ENCODE measurements around the gene NXPE3.
"Not testable (repeated sequence)": the region's sequence is repeated elsewhere in the genome, so short reads cannot be mapped to it uniquely, and the experiment has no call there.

The NXPE3 gene

DNA sequence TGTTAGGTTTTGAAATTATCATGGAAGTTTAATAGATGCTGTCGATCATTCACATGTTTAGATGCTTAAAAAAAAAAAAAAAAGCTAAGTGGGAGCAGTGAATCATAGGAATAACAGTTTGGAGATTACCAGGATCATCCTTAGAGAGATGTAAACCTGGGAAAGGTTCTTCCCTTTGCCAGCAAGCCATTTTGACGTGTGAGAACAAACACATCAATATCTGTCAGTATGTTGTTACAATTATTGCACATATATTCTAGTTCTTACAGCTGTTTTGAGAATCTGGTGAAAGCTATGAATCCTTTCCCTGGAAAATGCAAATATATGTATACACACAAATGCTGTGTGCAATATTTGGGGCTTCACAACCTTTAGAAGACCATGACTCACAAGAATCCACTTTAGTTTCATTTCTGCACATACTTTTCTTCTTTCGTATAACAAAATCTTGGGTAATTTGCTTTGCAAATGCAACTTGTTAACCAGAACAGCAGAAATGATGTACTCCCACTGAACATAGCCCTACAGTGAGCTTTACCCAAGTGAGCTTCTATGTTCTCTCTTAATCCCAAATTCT is 82.3 kb downstream of the NXPE3 start:
- no peak for TF ChIP-seq ZNF274 (IDR thresholded peaks at IDR 0.05; ENCODE audit: low read depth, low read length)
- no peak overlapping the region for H3K4me3 ChIP-seq (ENCODE audit: low read length)

DNA sequence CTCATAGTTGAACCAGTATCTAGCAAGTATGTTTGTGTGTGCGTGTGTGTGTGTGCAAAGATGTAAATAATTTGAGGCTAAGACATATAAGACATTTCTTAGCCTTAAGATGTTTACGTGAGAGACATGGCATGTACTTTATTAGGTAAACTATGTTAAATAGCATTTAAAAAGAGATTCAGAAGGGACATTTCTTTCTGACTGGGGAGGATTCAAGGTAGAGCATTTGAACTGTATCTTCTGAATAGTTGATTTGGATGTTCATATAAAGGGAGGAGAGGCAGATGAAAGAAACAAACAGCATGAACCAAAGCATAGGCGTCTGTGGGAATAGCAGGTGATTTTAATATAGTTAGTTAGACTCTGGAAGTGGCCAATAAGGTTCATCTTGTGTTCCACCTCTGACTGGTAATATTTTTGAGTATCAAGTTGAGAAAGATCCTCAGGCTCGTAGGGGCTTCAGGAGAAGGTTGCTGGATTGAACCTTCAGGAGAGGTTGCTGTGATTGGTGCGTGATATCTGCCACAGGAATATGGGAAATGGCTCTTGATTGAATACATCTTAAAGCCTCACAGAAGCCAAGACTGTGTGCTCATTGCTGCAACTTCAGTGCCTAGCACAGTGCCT is 82.9 kb downstream of the NXPE3 start:
- H3K4me3 ChIP-seq (ENCODE audit: low read length) = no peak overlapping the region
- TF ChIP-seq ZNF274 (IDR thresholded peaks at IDR 0.05; ENCODE audit: low read depth, low read length) = no peak

DNA sequence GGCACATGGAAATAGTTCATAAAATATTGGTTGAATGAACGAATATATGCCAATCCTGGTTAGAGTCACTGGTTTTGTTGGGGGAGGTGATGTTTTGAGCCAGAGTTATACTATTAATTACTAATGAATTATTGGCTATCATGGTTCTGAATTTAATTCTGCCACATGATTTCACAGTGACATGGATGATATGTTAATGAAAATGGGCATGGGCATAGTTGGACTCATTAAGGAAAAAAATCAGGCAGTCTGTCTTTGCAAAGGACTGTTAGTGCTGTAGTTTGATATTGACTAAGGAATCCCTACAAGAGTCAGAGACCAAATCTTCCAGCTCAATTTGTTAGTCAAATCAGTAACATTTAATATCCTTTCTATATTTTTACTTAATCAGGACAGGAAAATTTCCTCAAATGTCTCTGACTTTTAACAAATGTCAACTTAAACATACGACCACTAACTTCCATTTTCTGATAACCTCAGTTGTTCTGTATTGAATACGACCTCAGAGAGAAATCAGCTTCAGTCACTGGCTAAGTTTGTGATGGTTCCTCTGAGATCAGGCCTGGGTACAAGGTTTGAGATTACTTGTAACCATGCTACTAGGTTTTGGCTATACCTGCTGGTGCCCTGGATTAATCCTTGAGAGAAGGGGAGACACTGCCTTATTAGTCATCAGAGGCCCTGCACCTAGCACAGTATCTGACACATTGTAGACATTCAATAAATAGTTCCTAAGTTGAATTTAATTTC is 83.6 kb downstream of the NXPE3 start:
- no peak overlapping the region for H3K4me3 ChIP-seq (ENCODE audit: low read length)
- no peak for TF ChIP-seq ZNF274 (IDR thresholded peaks at IDR 0.05; ENCODE audit: low read depth, low read length)

DNA sequence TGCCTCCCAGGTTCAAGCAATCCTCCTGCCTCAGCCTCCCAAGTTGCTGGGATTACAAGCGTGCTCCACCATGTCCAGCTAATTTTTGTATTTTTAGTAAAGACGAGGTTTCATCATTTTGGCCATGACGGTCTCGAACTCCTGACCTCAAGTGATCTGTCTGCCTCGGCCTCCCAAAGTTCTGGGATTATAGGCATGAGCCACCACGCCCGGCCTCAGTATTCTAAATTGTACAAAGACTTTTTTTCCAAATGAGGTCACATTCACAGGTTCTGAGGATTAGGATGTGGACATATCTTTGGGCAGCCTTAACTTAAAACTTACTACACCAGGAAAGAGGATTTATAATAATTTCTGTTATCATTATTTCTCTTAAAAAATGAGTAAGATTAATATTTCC is 85.9 kb downstream of the NXPE3 start:
- not testable (repeated sequence) for H3K4me3 ChIP-seq (ENCODE audit: low read length)

DNA sequence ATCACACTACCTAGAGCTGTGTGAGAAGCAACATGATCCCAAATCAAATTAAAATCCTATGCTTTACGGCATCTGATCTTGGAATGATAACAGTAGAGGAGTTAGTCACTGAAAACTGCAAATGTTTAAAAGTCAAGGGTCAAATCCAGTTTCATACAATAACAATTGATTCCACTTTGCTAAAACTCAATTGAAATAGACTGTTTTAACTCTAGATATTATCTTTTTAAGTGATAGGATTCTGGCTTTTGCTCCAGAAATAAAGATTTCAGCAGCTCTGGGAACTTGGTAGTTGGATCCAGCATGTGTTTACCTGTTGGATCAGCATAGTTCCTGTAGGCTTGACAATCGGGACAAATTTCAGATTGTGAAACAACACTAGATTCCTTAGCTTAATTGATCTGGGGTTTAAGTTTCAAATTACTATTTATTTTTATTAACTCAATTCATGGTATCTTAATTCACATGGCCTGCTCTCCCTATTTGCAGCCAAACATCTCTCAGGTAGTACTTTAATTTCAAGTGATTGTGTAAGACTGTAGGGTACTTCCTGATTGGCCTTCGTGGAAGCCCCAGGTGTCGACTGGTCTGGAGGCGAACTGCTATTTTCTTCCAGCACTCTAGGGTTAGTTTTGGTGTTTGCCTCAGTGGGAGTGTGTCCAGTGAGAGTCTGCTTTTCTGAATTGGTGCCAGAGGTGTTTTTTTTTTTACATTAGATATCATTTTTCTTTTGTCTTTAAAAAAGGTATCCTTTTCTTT is 86.9 kb downstream of the NXPE3 start:
- no peak for TF ChIP-seq ZNF274 (IDR thresholded peaks at IDR 0.05; ENCODE audit: low read depth, low read length)
- no peak overlapping the region for H3K4me3 ChIP-seq (ENCODE audit: low read length)

DNA sequence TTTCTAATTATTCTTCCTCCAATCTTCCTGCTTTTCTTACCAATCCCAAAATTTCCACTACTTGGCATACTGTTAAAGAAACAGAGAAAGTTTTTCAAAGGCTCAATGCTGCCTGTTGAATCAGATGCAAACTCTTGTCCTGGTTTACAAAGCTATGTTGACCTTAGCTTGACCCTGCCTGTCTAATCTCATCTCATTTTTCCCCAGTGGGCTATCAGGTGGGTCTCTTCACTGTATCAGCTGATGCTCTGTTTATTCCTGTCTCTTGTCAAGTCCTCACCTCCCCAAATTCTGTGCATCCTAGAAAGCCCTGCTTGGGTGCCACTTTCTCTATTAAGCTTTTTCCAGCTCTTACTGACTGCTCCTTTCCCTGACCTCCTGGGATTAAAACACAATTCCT is 88.5 kb downstream of the NXPE3 start:
- no peak overlapping the region for H3K4me3 ChIP-seq (ENCODE audit: low read length)
- no peak for TF ChIP-seq ZNF274 (IDR thresholded peaks at IDR 0.05; ENCODE audit: low read depth, low read length)

DNA sequence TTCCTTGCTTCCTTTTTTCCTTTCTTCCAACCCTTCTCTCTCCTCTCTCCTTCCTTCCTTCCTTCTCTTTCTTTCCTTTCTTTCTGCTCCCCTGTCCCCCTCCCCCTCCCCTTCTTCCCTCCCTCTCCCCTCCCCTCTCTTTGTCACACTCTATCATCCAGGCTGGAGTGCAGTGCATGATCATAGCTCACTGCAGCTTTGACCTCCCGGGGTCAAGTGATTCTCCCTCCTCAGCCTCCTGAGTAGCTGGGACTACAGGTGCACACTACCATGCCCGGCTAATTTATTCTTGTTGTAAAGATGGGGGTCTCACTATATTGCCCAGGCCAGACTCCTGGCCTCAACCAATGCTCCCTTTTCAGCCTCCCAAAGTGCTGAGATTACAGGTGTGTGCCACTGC is 89.0 kb downstream of the NXPE3 start:
- TF ChIP-seq ZNF274 (IDR thresholded peaks at IDR 0.05; ENCODE audit: low read depth, low read length) = no peak

DNA sequence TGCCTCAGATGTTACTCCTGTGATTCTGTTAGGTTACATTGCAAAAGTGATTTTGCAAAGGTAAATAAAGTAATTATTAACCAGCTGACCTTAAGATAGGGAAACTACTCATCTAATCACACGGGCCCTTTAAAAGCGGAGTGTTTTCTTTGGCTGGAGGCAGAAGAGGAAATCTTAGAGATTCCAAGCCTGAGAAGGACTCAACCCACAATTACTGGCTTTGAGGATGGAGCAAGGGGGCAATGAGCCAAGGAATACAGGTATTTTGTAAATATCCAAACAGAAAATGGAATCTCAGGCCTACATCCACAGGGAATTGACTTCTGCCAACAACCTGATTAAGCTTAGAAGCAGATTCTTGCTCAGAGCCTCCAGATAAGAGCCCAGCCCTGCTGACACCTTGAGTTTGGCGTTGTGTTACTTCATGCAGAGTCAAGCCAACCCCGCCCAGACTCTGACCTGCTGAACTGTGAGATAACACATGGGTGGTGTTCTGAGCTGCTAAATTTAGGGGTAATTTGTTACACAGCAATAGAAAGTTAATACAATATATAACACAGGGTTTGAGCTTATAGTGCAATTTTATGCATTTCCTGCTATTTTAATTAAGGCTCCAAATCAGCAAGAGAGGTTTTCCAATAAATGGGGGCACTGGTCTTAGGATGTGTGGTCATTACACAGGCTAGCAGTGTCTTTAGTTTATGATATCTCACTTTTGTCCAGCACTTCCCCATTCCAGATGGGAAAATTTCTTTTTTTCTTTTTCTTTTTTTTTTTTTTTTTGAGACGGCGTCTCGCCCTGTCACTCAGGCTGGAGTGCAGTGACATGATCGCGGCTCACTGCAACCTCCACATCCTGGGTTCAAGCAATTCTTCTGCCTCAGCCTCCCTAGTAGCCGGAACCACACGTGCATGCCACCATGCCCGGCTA is 89.8 kb downstream of the NXPE3 start:
- H3K4me3 ChIP-seq (ENCODE audit: low read length) = no peak overlapping the region
- TF ChIP-seq ZNF274 (IDR thresholded peaks at IDR 0.05; ENCODE audit: low read depth, low read length) = no peak

More for the DNA sequence above, 89.0 kb downstream of the NXPE3 start:
- no peak overlapping the region for H3K4me3 ChIP-seq (ENCODE audit: low read length)

DNA sequence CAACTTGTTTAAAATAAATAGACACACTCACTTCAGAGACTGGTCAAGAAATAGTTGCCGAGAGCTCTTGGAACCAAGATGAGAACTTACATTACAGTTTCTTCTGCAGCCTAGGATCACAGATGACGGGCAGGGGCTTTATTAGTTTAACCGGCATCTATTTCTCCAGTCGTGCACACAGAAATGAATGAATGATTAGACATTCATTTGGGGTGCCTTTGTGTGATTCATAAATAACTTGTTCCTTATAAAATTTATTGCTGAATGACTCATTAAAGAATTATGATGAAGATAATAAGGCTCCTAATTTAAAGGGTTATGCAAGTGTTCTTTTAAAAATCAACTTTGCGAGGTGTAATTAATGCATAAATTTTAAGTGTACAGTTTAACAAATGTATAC is 91.1 kb downstream of the NXPE3 start:
- no peak overlapping the region for H3K4me3 ChIP-seq (ENCODE audit: low read length)
- TF ChIP-seq ZNF274 (IDR thresholded peaks at IDR 0.05; ENCODE audit: low read depth, low read length) = no peak

DNA sequence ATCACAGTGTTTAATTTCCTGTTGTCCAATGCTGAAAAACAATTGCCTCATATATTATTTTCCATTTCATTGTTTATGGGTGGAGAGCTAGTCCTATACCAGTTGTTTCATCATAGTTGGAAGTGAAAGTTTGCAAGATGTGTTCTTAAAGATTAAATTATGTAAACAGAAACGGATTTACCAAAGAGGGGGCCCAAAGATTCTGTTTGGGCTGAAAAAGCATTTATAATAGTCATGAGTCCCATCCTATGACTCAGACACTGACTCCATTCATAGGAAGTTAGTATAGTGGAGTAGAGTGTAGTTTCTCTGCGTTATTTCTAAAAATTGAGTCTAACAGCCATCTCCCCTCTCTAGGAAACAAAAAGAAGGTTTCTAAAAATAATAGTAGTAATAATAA is 94.6 kb downstream of the NXPE3 start:
- no peak for TF ChIP-seq ZNF274 (IDR thresholded peaks at IDR 0.05; ENCODE audit: low read depth, low read length)

DNA sequence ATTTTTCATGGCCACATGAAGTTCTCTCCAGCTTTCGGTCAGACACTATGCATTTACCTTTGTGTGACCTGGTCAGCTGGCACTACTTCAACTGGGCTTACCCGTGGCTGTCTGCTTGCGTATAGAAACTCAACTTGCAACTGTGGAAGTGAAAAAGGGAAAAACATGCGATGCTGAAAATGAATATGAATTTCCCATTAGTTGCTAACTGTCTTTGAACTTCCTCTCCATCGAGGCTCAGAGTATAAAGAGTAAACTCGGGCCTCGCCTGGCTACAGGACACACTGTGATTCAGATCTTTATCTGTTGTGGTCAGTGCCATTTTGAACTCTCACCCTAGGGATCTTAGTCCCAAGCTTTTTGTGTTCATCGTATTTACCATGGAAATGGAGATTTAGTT is 97.1 kb downstream of the NXPE3 start:
- no peak for TF ChIP-seq ZNF274 (IDR thresholded peaks at IDR 0.05; ENCODE audit: low read depth, low read length)
- no peak overlapping the region for H3K4me3 ChIP-seq (ENCODE audit: low read length)

More for the DNA sequence above, 94.6 kb downstream of the NXPE3 start:
- H3K4me3 ChIP-seq (ENCODE audit: low read length) = no peak overlapping the region

All from GM08714 (cell line).